ENCODE measurements around the gene TTC39B. TPM values are rescaled to one million over a fixed set of nuclear protein-coding genes. Genes with fewer than 3 reads are reported as not detected.
A peak's percentile ranks its signal among the peaks of the same experiment; 100 is the strongest.

Gene TTC39B
- total RNA-seq, 1 donor from 2014 or later, result 46.9 TPM

DNA sequence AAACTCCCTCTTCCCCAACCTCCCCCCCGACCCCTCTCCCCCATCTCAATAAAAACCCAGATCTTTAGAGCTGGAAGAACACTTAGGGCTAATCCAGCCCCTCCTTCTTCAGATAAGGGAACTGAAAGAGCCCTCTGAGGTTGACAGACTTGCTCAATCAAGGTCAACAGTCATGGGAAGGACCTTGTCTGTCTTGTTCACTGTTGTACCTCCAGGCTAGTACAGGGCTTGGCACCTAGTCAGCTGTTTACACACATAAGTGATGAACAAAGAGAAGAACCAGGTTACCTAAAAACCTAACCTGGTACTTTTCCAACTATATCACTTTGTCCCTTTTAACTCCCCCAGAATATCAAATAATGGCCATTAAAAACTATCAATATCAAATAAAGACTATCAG is 2.4 kb downstream of the TTC39B start:
- ATAC-seq (peak; percentile 3), DNase-seq (no peak)
- Histone ChIP-seq H3K36me3 (no peaks in the 10 kb centered on the region), H3K27ac (peak overlapping the region; percentile 82), H3K9me3 (no peaks in the 10 kb centered on the region), H3K27me3 (no peaks in the 10 kb centered on the region), H3K4me3 (peak overlapping the region; percentile 89), H3K4me1 (peaks cover 12% of the 10 kb centered on the region)
- TF ChIP-seq, protein P1, sequence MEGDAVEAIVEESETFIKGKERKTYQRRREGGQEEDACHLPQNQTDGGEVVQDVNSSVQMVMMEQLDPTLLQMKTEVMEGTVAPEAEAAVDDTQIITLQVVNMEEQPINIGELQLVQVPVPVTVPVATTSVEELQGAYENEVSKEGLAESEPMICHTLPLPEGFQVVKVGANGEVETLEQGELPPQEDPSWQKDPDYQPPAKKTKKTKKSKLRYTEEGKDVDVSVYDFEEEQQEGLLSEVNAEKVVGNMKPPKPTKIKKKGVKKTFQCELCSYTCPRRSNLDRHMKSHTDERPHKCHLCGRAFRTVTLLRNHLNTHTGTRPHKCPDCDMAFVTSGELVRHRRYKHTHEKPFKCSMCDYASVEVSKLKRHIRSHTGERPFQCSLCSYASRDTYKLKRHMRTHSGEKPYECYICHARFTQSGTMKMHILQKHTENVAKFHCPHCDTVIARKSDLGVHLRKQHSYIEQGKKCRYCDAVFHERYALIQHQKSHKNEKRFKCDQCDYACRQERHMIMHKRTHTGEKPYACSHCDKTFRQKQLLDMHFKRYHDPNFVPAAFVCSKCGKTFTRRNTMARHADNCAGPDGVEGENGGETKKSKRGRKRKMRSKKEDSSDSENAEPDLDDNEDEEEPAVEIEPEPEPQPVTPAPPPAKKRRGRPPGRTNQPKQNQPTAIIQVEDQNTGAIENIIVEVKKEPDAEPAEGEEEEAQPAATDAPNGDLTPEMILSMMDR (IDR thresholded peaks at IDR 0.05), result no peak
- intact Hi-C loops (cut with DNase I), result no loop called here

DNA sequence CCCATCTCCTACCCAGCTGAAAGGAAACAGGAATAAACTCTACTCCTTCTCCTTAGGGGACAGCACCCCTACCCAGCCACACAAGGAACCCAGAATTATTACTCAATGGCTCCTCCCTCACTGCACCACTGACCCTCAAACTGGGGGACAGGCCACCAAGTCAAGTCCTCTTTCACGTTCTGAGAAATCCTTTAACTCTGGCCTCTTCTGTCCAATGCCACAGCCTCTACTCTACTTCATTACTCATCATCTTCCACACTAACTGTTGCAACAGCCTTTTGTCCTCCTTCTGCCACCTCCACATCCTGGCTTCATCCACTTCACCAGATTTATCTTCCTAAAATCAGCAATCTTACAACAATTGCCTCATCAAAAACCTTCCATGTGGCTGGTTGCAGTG is 6.8 kb downstream of the TTC39B start:
- DNase-seq, result no peak
- peak; percentile 84 for ATAC-seq
- Histone ChIP-seq H3K36me3 (no peaks in the 10 kb centered on the region), H3K4me3 (no peak overlapping the region), H3K27me3 (no peaks in the 10 kb centered on the region), H3K4me1 (peaks cover 30% of the 10 kb centered on the region), H3K27ac (peak overlapping the region; percentile 58), H3K9me3 (no peaks in the 10 kb centered on the region)
- TF ChIP-seq, protein P1 (IDR thresholded peaks at IDR 0.05), result no peak
- intact Hi-C loops (cut with DNase I), result no loop called here

DNA sequence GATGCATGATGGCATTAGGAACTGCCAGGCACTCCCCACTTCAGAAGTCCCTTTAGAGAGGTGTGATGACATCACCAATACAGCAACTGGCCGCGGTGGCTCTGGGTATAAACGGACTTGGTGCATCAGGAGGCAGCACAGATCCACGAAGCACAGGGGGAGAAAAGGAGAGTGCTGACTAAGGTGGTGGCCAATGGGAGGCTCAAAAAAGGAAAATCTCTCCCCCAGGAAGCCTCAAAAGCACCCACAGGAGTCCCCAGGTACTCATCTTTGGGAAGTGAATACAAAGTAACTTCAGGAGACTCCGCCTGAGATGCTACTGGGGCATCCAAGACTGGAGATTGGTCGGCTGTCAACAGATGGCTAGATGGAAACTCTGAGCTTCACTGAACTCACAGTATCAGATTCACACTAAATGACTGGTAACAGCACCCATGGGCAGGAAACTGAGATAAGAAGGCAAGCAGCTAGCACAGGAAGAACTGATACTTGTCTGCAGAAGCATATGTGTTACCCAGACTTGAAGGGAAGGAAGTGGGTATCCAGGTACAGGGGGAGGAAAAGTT is 7.6 kb downstream of the TTC39B start:
- H3K36me3 ChIP-seq, result no peaks in the 10 kb centered on the region
- H3K27ac ChIP-seq, result peak overlapping the region; percentile 70
- H3K27me3 ChIP-seq, result no peaks in the 10 kb centered on the region
- no peaks in the 10 kb centered on the region for H3K9me3 ChIP-seq
- no peak overlapping the region for H3K4me3 ChIP-seq
- intact Hi-C loops (cut with DNase I), result no loop called here
- DNase-seq (no peak), ATAC-seq (no peak)
- TF ChIP-seq, protein P1 (IDR thresholded peaks at IDR 0.05), result no peak
- peaks cover 37% of the 10 kb centered on the region for H3K4me1 ChIP-seq

DNA sequence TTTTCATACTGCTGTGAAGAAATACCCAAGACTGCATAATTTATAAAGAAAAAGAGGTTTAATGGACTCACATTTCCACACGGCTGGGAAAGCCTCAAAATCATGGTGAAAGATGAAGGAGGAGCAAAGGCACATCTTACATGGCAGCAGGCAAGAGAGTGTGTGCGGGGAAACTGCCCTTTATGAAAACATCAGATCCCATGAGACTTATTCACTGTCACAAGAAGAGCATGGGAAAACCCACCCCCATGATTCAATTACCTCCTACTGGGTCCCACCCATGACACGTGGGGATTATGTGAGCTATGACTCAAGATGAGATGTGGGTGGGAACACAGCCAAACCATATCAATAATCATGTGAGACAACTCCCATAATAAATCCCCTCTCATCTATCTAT is 8.7 kb downstream of the TTC39B start:
- DNase-seq, result no peak
- peak overlapping the region; percentile 90 for H3K27ac ChIP-seq
- H3K4me3 ChIP-seq, result no peak overlapping the region
- peaks cover 48% of the 10 kb centered on the region for H3K4me1 ChIP-seq
- TF ChIP-seq, protein P1 (IDR thresholded peaks at IDR 0.05), result no peak
- no peaks in the 10 kb centered on the region for H3K27me3 ChIP-seq
- H3K9me3 ChIP-seq, result no peaks in the 10 kb centered on the region
- no peaks in the 10 kb centered on the region for H3K36me3 ChIP-seq
- no peak for ATAC-seq
- intact Hi-C loops (cut with DNase I), result no loop called here

DNA sequence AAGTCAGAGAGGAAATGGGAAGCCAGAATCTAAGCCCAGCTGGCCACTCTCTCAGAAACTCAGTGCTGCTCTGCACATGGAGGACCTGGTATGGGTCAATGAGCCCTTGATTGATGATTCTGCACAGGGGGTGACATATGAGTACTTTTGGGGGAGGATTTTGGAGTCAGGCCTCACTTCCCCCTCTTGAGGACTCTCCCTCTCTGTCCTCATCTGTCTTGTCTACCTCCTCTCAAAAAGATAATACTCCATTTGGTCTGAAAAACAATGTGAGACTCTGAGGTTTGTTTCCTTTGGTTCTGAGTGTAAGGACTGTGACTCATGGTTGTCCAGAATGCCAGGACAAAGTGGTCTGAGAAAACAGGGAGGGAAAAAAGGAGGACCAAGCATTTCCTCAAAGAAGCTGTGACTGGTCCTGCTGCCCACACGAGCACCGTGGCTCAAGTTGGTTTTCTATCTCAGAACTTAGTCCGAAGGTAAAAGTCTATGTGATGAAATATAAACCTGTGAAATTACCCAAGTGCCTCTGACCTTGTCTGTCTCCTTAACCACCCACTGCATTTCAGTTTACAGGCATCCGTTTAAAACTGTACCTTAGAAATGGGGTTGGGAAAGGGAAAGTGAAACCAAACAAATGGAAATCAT is 11.1 kb downstream of the TTC39B start:
- Histone ChIP-seq H3K27me3 (no peaks in the 10 kb centered on the region), H3K27ac (peak overlapping the region; percentile 90), H3K9me3 (no peaks in the 10 kb centered on the region), H3K4me3 (peak overlapping the region; percentile 51), H3K36me3 (no peaks in the 10 kb centered on the region), H3K4me1 (peaks cover 51% of the 10 kb centered on the region)
- ATAC-seq (peak; percentile 15), DNase-seq (no peak)
- intact Hi-C loops (cut with DNase I), result no loop called here
- TF ChIP-seq, protein P1 (IDR thresholded peaks at IDR 0.05), result no peak
